OCI-LY7 (cell line): ENCODE data around the gene MSS51. TPM values are rescaled to one million over a fixed set of nuclear protein-coding genes. Genes with fewer than 3 reads are reported as not detected.
"Not testable (repeated sequence)": the region's sequence is repeated elsewhere in the genome, so short reads cannot be mapped to it uniquely, and the experiment has no call there.

Experiments used
- BruUV-seq: library from RNA; stranded (reverse); fragments of 400-500 nt; replicated peaks from 2 replicates; lab custom pipeline; 2021; lab: Mats Ljungman, UMichigan
- CTCF ChIA-PET: fragments of 300-600 bp; sonication (Branson Sonifier 250); formaldehyde crosslinking; loops from one replicate; lab custom pipeline; 2022; ENCODE audit warnings: antibody characterized with exemption; ENCODE audit not compliant: unreplicated experiment; lab: Charles Lee
- POLR2A ChIA-PET: fragments of 300-600 bp; sonication (Branson Sonifier 250); formaldehyde crosslinking; loops from one replicate; lab custom pipeline; 2022; ENCODE audit warnings: antibody characterized with exemption; lab: Charles Lee
- DNase-seq: peaks from one replicate; pipeline ENCODE4 v3.0.0-alpha.2; 2015; ENCODE audit warnings: low spot score
- H2AFZ ChIP-seq: fragments of 200-600 bp; sonication (generic), shearing (Covaris generic); 2 replicates; pipeline ENCODE4 v1.6.1; 2014; ENCODE audit warnings: mild to moderate bottlenecking, antibody characterized with exemption, low read length, moderate library complexity
- H3K27ac ChIP-seq: fragments of 200-600 bp; sonication (generic); 2 replicates; pipeline ENCODE4 v1.5.1; 2014; ENCODE audit warnings: mixed run types, low read depth, mild to moderate bottlenecking, moderate library complexity, low read length, inconsistent platforms; ENCODE audit not compliant: poor library complexity, severe bottlenecking
- H3K36me3 ChIP-seq: fragments of 200-600 bp; sonication (generic); 2 replicates; pipeline ENCODE4 v1.6.1; 2014; ENCODE audit warnings: mild to moderate bottlenecking, antibody characterized with exemption, low read length, moderate library complexity, mixed read lengths; ENCODE audit not compliant: insufficient read depth
- H3K4me1 ChIP-seq: fragments of 200-600 bp; sonication (generic); 2 replicates; pipeline ENCODE4 v1.5.1; 2014; ENCODE audit warnings: mild to moderate bottlenecking, low read length; ENCODE audit not compliant: insufficient read depth, poor library complexity, severe bottlenecking
- H3K4me2 ChIP-seq: fragments of 200-600 bp; sonication (generic); 2 replicates; pipeline ENCODE4 v1.6.1; 2014; ENCODE audit warnings: mild to moderate bottlenecking, low read length
- H3K4me3 ChIP-seq: fragments of 200-600 bp; sonication (generic); 2 replicates; pipeline ENCODE4 v1.5.1; 2014; ENCODE audit warnings: mild to moderate bottlenecking, low read depth, low read length; ENCODE audit not compliant: poor library complexity, severe bottlenecking
- H3K79me2 ChIP-seq: fragments of 200-600 bp; sonication (generic); 2 replicates; pipeline ENCODE4 v1.6.1; 2016; ENCODE audit warnings: low read depth, mild to moderate bottlenecking, low read length, moderate library complexity, mixed read lengths; ENCODE audit not compliant: insufficient read depth
- H3K9me2 ChIP-seq: fragments of 200-600 bp; sonication (generic); 2 replicates; pipeline ENCODE4 v1.6.1; 2016; ENCODE audit warnings: mild to moderate bottlenecking, low read length, mixed read lengths; ENCODE audit not compliant: insufficient read depth
- H3K9me3 ChIP-seq: fragments of 200-600 bp; sonication (generic); 2 replicates; pipeline ENCODE4 v1.6.1; 2014; ENCODE audit warnings: mild to moderate bottlenecking, mixed run types, low read length, mixed read lengths
- H4K20me1 ChIP-seq: fragments of 200-600 bp; sonication (generic); 2 replicates; pipeline ENCODE4 v1.6.1; 2014; ENCODE audit warnings: mild to moderate bottlenecking, antibody characterized with exemption, low read length, moderate library complexity, mixed read lengths; ENCODE audit not compliant: insufficient read depth
- EZH2phosphoT487 ChIP-seq: fragments of 200-600 bp; sonication (generic); IDR thresholded peaks from 2 replicates; pipeline ENCODE4 v1.6.1; 2018; ENCODE audit warnings: low read depth, borderline replicate concordance, mild to moderate bottlenecking, mixed run types, antibody characterized with exemption, low read length, moderate library complexity, mixed read lengths
- intact Hi-C: fragments of 100-400 bp; cut with micrococcal nuclease; formaldehyde crosslinking; loops from one replicate; pipeline ENCODE4 v1.10.0; 2022; ENCODE audit not compliant: unreplicated experiment
- total RNA-seq, 2 experiments: library from RNA; depleted of rRNA in 1 of 2; stranded (reverse); fragments of >200 nt in 1 of 2; shearing (Covaris generic) in 1 of 2; gene quantifications; 2 replicates each; pipeline ENCODE4 v1.2.3, GENCODE V29; 2014 to 2022
- TF ChIP-seq, protein P1 (sequence below): fragments of 200-600 bp; sonication (generic); conservative IDR thresholded peaks from 2 replicates; pipeline ENCODE4 v1.5.1; 2014; ENCODE audit warnings: mild to moderate bottlenecking, antibody characterized with exemption, low read length, moderate library complexity, mixed read lengths

The MSS51 gene
- total RNA-seq, 2 experiments from 2014 or later = 3.9 to 4.2 TPM

DNA sequence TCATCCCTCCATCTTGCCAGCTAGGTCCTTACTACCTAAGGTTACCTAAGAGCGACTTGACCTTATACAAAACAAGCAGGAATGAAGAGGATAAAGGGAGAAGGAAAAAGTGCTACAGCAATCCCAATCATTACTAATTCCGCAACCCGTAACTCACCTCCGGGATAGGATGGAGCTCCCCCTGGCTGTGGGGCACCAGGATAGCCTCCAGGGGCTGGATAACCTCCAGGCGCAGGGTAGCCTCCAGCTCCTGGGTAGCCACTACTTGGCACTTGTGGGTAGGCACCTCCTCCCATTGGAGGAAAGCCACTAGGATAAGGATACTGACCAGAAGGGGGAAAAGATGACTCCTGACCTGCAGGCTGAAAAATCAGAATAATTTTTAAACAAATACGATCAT, 35.3 kb downstream of the MSS51 start:
- no peaks in the 10 kb centered on the region for H3K9me2 ChIP-seq
- peaks cover 54% of the 10 kb centered on the region for H3K36me3 ChIP-seq
- intact Hi-C loops = no loop called here
- no peaks in the 10 kb centered on the region for H4K20me1 ChIP-seq
- H3K4me3 ChIP-seq = no peak overlapping the region
- H3K9me3 ChIP-seq = 0 out of 2 replicates have a peak, but pooled peaks cover 5% of the 10 kb centered on the region
- no peak overlapping the region for H3K4me2 ChIP-seq
- no peak overlapping the region for H2AFZ ChIP-seq
- BruUV-seq = no TSS peak
- peaks cover 23% of the 10 kb centered on the region; the same call in 1 of the 2 replicates for H3K79me2 ChIP-seq
- CTCF ChIA-PET = no interaction called here
- no peak for DNase-seq
- TF ChIP-seq, protein P1, sequence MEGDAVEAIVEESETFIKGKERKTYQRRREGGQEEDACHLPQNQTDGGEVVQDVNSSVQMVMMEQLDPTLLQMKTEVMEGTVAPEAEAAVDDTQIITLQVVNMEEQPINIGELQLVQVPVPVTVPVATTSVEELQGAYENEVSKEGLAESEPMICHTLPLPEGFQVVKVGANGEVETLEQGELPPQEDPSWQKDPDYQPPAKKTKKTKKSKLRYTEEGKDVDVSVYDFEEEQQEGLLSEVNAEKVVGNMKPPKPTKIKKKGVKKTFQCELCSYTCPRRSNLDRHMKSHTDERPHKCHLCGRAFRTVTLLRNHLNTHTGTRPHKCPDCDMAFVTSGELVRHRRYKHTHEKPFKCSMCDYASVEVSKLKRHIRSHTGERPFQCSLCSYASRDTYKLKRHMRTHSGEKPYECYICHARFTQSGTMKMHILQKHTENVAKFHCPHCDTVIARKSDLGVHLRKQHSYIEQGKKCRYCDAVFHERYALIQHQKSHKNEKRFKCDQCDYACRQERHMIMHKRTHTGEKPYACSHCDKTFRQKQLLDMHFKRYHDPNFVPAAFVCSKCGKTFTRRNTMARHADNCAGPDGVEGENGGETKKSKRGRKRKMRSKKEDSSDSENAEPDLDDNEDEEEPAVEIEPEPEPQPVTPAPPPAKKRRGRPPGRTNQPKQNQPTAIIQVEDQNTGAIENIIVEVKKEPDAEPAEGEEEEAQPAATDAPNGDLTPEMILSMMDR = peak; percentile 48
- no peak for TF ChIP-seq EZH2phosphoT487
- peaks cover 6% of the 10 kb centered on the region for H3K4me1 ChIP-seq
- POLR2A ChIA-PET = no interaction called here
- no peak overlapping the region for H3K27ac ChIP-seq

DNA sequence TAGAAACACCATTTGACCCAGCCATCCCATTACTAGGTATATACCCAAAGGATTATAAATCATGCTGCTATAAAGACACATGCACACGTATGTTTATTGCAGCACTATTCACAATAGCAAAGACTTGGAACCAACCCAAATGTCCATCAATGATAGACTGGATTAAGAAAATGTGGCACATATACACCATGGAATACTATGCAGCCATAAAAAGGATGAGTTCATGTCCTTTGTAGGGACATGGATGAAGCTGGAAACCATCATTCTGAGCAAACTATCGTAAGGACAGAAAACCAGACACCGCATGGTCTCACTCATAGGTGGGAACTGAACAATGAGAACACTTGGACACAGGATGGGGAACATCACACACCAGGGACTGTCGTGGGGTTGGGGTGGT, 39.0 kb downstream of the MSS51 start:
- DNase-seq, H3K79me2 ChIP-seq, H3K9me2 ChIP-seq, POLR2A ChIA-PET, H3K4me1 ChIP-seq, H3K27ac ChIP-seq, H4K20me1 ChIP-seq, H3K4me3 ChIP-seq, intact Hi-C loops, H3K9me3 ChIP-seq, H3K4me2 ChIP-seq, H2AFZ ChIP-seq, BruUV-seq, CTCF ChIA-PET: not testable (repeated sequence)
- peaks cover 70% of the 10 kb centered on the region for H3K36me3 ChIP-seq

DNA sequence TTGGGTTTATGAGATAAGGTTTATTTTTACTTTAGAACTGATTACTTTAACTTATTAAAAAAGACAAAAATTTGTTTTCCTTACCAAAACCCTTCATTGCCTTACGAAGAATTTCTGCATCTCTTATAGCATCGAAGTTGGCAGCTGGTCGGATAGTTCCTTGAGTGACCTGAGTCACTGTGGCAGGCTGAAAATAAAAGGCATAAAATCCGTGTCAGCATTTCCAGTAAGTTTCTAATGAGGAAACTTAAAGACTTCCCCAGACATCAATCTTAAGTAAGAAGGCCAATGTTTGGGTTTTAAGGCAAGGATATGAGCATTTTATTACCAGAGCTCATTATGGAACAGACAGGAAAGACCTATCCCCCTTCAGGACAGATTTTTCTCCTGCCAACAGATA, 45.1 kb downstream of the MSS51 start:
- BruUV-seq = no TSS peak
- peaks cover 79% of the 10 kb centered on the region for H3K36me3 ChIP-seq

More for the DNA sequence above, 45.1 kb downstream of the MSS51 start:
- DNase-seq = no peak
- ChIA-PET POLR2A (no interaction called here), CTCF (no interaction called here)
- Histone ChIP-seq H3K79me2 (0 out of 2 replicates have a peak, but pooled peaks cover 4% of the 10 kb centered on the region), H3K9me2 (no peaks in the 10 kb centered on the region), H3K27ac (no peak overlapping the region), H2AFZ (no peak overlapping the region), H3K4me2 (no peak overlapping the region), H3K4me1 (no peaks in the 10 kb centered on the region), H3K9me3 (no peaks in the 10 kb centered on the region), H3K4me3 (no peak overlapping the region), H4K20me1 (no peaks in the 10 kb centered on the region)
- intact Hi-C loops = no loop called here
- TF ChIP-seq, protein P1 = no peak
- TF ChIP-seq EZH2phosphoT487 = no peak
